ENCODE data around the gene GPATCH1. TPM values are rescaled to one million over a fixed set of nuclear protein-coding genes. Genes with fewer than 3 reads are reported as not detected.
A peak's percentile ranks its signal among the peaks of the same experiment; 100 is the strongest.

Gene GPATCH1
- total and polyA plus RNA-seq, 9 of the 15 experiments (the other 6 are each of a cell fraction or from before 2014, with no cell fraction given) = 3.7 to 9.7 (median 7.7) TPM

GRCh38 chr19:33080761-33081681, at the start of gene GPATCH1 (continued):
- peak; percentile 67; the same call in 1 of the 2 replicates for TF ChIP-seq E2F1 (CRISPR knock-in tag; IDR thresholded peaks at IDR 0.05)
- peak; percentile 92 for TF ChIP-seq RBBP5 (IDR thresholded peaks at IDR 0.05; ENCODE audit: borderline replicate concordance, insufficient read depth, low read length, poor library complexity, severe bottlenecking)
- TF ChIP-seq ESRRA (IDR thresholded peaks at IDR 0.05; ENCODE audit: borderline replicate concordance, low read depth) = no peak; the same call in 1 of the 2 replicates
- TF ChIP-seq FOXK2 (conservative IDR thresholded peaks at IDR 0.05 in 1 of 2, IDR thresholded peaks at IDR 0.05 in 1 of 2; ENCODE audit: low read depth in 2 of 2) = peak in 1 of 2 experiments; percentile 24; a peak in 1 of 4 replicates
- peak; percentile 57 for TF ChIP-seq FIP1L1 (IDR thresholded peaks at IDR 0.05; ENCODE audit: low read depth, low read length, poor library complexity, severe bottlenecking)
- peak; percentile 95 for TF ChIP-seq ELF2 (CRISPR knock-in tag; IDR thresholded peaks at IDR 0.05)
- no peak for TF ChIP-seq SNRNP70 (optimal IDR thresholded peaks at IDR 0.05; ENCODE audit: low read depth, low read length)
- TF ChIP-seq ZNF280A (IDR thresholded peaks at IDR 0.05; ENCODE audit: low read depth, partially characterized antibody) = no peak
- no peak for TF ChIP-seq MCM7 (IDR thresholded peaks at IDR 0.05)
- no peak for TF ChIP-seq ZNF561 (CRISPR knock-in tag; conservative IDR thresholded peaks at IDR 0.05)
- TF ChIP-seq MXI1 (IDR thresholded peaks at IDR 0.05; ENCODE audit: low read depth, low read length) = peak; percentile 26; the same call in 1 of the 2 replicates
- peak; percentile 94; a peak in 3 of 4 replicates for TF ChIP-seq SIN3A (IDR thresholded peaks at IDR 0.05; ENCODE audit: borderline replicate concordance in 2 of 2, control insufficient read depth in 1 of 2, low read depth in 2 of 2, low read length in 2 of 2)
- no peak for TF ChIP-seq PRMT5 (CRISPR knock-in tag; IDR thresholded peaks at IDR 0.05)
- TF ChIP-seq HDAC2 (IDR thresholded peaks at IDR 0.05) = peak; percentile 79
- TF ChIP-seq RBFOX2 (IDR thresholded peaks at IDR 0.05; ENCODE audit: low read depth, low read length) = peak; percentile 88
- TF ChIP-seq KDM5B (IDR thresholded peaks at IDR 0.05; ENCODE audit: insufficient replicate concordance, low read depth, low read length) = peak; percentile 84
- TF ChIP-seq SIN3B (IDR thresholded peaks at IDR 0.05; ENCODE audit: low read depth) = peak; percentile 95
- no peak for TF ChIP-seq CCNT2 (IDR thresholded peaks at IDR 0.05; ENCODE audit: borderline replicate concordance, extremely low read depth, insufficient read length, low read depth, low read length)
- TF ChIP-seq ZFPM2 (CRISPR knock-in tag; IDR thresholded peaks at IDR 0.05) = no peak
- TF ChIP-seq MYNN (IDR thresholded peaks at IDR 0.05) = no peak
- TF ChIP-seq MYNN (CRISPR knock-in tag; IDR thresholded peaks at IDR 0.05) = no peak
- no peak for TF ChIP-seq ELK1 (CRISPR knock-in tag; IDR thresholded peaks at IDR 0.05)
- TF ChIP-seq JUN (IDR thresholded peaks at IDR 0.05; ENCODE audit: borderline replicate concordance, low read depth, low read length) = peak; percentile 33; the same call in 1 of the 2 replicates
- TF ChIP-seq JUN (CRISPR knock-in tag; IDR thresholded peaks at IDR 0.05; ENCODE audit: borderline replicate concordance) = 0 out of 2 replicates have a peak, but pooled peaks have one; percentile 59

Measured in K562 (cell line).